Right renal cortex interstitium (tissue), 3 donors: Measurements from ENCODE around the gene UTP25. TPM values are rescaled to one million over a fixed set of nuclear protein-coding genes. Genes with fewer than 3 reads are reported as not detected.
A peak's percentile ranks its signal among the peaks of the same experiment; 100 is the strongest.
"Not testable (repeated sequence)": the region's sequence is repeated elsewhere in the genome, so short reads cannot be mapped to it uniquely, and the experiment has no call there.

ENCODE experiments used
- DNase-seq, 3 donors: peaks; one replicate each; pipeline ENCODE4 v3.0.0-alpha.2; 2013; ENCODE audit warnings: low read depth in 3 of 3, low spot score in 2 of 3
- polyA plus RNA-seq, 3 donors: library from polyadenylated mRNA; unstranded; fragments of 120-200 nt; gene quantifications; one replicate each; pipeline ENCODE4 v1.2.1, GENCODE V29; 2013; ENCODE audit not compliant: insufficient read length in 3 of 3

The UTP25 gene, protein sequence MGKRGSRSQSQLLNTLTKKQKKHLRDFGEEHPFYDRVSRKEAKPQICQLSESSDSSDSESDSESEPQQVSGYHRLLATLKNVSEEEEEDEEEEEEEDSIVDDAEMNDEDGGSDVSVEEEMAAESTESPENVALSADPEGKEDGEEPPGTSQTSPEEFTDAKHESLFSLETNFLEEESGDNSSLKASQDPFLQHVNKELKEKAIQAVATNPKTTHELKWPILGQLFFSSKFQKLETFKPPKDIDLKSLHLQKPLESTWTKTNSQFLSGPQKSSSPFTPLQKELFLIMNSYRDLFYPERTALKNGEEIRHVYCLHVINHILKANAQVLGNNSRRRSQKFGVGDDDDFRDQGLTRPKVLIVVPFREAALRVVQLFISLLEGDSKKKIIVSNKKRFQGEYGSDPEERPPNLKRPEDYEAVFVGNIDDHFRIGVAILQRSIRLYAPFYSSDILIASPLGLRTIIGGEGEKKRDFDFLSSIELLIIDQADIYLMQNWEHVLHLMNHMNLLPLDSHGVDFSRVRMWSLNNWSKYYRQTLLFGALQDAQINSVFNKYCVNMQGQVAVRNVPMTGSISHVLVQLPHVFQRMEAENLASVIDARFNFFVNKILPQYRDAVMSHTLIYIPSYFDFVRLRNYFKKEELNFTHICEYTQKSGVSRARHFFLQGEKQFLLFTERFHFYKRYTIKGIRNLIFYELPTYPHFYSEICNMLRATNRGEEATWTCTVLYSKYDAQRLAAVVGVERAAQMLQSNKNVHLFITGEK
- polyA plus RNA-seq, result 10 to 100 TPM in 2 of 3 donors, 1 to 10 TPM in 1; 9.9 to 11.1 (median 11.0) TPM

GRCh38 chr1:209827384-209828262, at the start of gene UTP25:
Gene UTP25, plus strand, starts transcription at chr1:209827972. Its CDS starts 92 bp downstream, at chr1:209828064.
- peak; percentile 83 to 93 (median 90) for DNase-seq

DNA sequence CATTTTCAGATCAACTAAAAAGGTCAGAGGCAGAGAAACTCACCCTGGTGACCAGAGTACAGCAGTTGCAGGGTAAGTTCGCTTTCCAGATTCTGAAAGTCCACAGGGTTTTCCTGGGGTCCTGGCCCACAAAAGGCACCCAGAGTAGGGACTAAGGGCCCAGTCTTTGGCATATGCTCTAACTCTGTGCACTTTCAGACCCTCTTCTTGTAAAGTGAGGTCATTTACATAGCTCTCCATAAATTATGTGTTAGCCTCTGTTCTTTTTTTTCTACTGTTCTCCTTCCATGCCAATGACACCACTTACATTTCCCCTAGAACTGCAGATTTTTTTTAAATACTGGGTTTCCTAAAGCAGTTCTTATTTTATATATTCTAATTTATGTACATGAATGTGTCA, 49.7 kb upstream of the UTP25 start:
- no peak for DNase-seq

- DNase-seq, result no peak
Measured at GRCh38 chr1:209780268-209780667, 47.5 kb upstream of the UTP25 start.

- no peak for DNase-seq
Measured at GRCh38 chr1:209783386-209783785, 44.4 kb upstream of the UTP25 start.

DNA sequence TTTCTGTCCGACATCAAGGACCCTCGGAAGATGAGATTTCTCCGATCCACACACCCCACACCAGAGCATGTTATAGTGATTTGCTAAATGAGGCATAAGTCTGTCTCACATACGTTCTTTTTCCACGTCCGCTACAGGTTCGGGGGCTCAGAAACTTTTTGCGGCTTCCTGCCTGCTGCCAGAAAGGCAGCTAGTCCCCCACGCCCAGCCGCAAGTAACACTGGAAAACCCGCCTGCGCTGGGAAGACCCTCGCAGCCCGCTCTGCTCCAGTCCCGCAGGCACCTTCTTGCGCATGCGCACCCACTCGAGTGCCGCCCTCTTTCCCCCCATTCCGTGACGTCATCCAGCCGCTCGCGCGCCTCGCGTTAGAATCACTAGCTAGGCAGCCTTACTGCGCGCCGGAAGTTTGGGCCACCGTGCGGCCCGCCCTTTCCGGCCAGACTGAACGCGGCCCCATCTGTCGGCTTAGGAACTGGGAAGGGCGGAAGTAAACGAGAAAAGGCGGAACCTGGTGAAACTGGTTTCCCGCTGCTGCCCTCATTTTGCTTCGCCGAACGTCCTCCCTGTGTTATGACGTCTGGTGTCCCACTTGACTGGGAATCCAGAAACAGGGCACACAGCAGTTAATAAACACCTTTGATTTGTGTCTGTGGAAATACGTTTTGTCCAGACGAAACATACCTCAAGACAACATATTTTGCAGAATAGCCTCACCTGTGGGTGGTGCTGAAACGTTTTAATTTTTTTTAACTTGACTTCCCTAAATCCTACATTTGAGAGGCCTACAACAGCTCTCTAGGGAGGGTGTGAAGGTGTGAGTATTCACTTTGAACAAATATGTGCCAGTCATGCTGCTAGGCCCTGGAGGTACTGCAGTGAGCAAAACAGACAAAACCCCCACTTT, 43.3 kb upstream of the UTP25 start, which contains the start of gene C1orf74:
Gene C1orf74, minus strand, starts transcription at position 295 of the 905 bp plus-strand sequence. CDS start 925 bp downstream, outside the sequence.
- peak; percentile 95 to 97 (median 96) for DNase-seq

DNA sequence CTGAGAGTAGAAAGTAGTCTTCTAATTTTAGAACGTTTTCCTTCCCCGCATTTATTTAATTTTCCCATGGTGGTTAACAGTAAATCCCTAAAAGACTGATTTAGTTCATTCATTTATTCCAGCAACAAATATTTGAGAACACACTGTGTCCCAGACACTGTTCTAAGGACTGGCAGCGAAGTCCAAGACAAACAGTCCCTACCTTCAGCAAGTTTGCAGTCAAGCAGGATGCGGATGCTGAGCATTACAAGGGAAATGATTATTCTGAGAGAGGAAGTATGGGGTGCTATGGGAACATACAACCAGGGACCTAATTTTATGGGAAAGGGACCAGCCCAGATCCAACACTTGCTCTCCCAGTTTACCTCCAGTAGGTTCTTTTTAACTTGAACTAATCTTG, 42.2 kb upstream of the UTP25 start:
- DNase-seq, result no peak

DNA sequence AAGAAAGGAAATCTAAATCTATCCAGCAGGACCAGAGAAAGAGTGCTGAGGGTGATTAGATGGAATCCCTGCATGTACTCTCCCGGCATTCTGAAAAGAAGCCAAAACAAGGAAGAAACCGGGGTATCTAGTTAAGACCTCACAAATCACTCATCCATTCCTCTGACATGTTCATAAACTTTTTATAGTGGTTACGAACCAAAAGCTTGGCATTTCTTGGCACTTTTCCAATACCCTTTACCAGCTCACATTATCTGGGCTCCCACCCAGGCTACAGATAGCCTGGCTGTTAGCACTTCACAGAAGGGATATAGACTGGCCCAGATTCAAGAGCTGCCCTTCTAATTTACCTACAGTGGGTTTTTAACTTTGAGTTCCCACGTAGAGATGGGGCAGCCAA, 41.6 kb upstream of the UTP25 start:
- no peak for DNase-seq

DNA sequence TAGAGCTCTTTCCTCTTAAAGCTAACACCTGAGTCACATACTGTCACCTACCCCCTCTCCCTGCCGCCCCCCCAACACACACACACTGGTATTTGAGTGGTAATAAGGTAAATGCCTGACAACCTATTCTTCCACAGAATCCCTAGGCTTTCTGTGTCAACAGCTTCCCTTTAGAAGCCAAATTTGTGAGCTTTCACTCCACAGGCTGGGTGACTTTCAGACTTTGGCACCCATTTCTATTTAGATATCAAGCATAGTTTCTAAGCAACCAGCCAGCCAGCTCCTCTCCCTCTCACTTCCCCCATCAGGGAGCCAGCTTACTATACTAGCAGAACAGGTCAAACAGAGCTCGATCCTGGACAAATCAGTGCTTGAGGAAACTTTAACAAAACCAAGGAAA, 40.2 kb upstream of the UTP25 start:
- no peak for DNase-seq

- no peak for DNase-seq
Measured at GRCh38 chr1:209789245-209789644, 38.5 kb upstream of the UTP25 start.

DNA sequence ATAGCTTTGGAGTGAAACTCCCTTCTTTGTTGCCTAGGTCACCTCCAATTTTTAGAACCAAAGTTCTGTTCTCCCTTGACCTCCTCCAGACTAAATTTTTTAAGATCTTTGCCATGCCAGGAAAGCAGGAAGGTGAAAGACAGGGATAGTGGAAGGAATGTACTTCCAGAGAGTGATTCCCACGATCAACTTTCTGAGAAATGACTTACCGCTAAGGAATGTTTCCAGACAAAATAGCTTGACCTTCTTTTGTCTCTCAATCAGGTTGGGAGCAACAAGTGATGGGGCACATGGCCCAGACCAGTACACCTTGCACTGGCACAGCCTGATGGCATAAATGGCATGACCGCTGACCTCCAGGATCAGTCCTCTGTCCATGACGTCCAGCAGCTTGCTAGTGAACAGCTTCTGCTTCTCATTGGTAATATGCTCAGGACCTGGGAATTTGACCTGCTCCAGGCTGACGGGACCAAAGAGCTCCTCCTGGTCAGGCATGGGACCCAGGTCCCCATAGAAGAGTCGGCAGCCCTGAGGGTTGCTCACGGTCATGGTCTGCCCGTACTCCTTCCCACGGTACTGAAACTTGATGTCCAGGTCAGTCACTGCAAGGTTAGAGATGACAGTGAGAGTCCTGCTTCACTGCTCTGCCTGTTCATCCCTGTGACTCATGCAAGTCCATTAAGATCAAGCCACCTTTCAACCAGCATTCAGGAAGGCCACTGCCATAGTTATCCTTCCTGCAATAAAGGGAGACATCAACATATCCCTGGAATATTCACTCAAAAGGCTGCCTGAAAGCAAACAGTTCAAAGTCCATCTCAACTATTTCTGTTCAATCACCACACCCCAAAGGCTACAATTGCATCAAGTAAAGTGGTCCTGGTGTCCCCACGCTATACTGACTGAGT, 37.2 kb upstream of the UTP25 start:
- DNase-seq, result no peak

DNA sequence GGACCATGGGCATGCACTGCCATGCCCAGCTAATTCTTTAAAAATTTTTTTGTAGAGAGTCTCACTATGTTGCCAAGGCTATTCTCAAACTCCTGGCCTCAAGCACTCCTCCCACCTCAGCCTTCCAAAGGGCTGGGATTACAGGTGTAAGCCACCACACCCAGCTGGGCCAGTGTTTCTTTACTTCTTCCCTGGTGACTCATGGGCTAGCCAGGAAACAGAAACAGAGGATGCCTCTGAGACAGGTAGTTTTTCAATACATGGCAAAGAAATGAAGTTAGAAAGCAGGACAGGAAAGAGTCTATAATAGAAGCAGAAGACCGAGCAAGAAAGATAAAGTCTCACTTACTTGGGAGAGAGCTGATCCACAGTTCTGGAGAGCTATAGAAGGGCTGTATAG, 35.9 kb upstream of the UTP25 start:
- DNase-seq, result no peak

DNA sequence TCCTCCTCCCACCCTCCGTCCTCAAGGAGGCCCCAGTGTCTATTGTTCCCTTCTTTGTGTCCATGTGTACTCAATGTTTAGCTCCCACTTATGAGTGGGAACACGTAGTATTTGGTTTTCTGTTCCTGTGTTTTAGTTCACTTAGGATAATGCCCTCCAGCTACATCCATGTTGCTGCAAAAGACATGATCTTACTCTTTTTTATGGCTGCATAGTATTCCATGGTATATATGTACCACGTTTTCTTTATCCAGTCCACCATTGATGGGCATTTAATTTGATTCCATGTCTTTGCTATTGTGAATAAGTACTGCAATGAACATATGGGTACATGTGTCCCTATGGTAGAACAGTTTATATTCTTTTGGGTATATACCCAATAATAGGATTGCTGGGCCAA, 34.1 kb upstream of the UTP25 start:
- not testable (repeated sequence) for DNase-seq

GRCh38 chr1:209797978-209798639, 29.7 kb upstream of the UTP25 start:
- no peak for DNase-seq

GRCh38 chr1:209800984-209801834, 26.6 kb upstream of the UTP25 start:
- no peak for DNase-seq

DNA sequence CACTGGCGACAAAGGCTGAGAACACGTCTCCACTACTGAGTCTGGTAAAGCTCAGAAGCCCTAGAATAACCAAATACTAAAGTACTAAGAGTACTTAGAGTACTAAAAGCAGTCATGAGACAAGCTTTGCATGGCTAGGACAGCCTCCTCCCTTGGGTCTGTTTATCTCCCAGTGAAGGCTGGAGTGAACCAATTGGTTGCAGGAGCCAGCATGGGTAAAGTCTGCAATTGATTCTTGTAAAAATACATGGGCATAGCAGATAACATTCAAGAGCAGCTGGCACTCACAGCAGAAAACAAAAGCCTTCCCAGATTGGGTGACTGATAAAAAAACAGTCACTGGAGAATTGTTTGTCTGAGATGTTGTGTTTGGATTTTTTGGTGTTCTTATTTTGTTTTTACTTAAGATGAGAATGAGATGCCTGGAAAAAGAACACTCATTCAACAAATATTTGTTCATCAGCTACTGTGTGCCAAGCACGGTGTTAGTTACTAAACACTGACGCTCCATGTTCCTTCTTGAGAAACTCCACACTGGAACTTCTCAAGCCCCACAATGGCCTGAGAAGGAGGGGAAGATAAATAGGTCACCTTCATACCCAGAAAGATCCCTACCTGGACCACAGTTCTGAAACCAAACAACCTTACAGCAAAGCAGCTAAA, 25.5 kb upstream of the UTP25 start:
- no peak for DNase-seq

GRCh38 chr1:209802780-209803152, 25.0 kb upstream of the UTP25 start:
- DNase-seq, result no peak

- DNase-seq, result no peak
Measured at GRCh38 chr1:209803568-209803967, 24.2 kb upstream of the UTP25 start.
